Parietal lobe (tissue), 2 donors: Measurements from ENCODE around the gene NHSL1. TPM values are rescaled to one million over a fixed set of nuclear protein-coding genes. Genes with fewer than 3 reads are reported as not detected.

Experiments used
- small RNA-seq: library from RNA; depleted of rRNA; stranded (forward); fragments of <200 nt; gene quantifications from one replicate; pipeline ENCODE3, GENCODE V24; 2014; ENCODE audit warnings: low replicate concordance
- total RNA-seq: library from RNA; depleted of rRNA; stranded (reverse); fragments of >200 nt; gene quantifications from one replicate; pipeline ENCODE4 v1.2.3, GENCODE V29; 2014

The NHSL1 gene, protein sequence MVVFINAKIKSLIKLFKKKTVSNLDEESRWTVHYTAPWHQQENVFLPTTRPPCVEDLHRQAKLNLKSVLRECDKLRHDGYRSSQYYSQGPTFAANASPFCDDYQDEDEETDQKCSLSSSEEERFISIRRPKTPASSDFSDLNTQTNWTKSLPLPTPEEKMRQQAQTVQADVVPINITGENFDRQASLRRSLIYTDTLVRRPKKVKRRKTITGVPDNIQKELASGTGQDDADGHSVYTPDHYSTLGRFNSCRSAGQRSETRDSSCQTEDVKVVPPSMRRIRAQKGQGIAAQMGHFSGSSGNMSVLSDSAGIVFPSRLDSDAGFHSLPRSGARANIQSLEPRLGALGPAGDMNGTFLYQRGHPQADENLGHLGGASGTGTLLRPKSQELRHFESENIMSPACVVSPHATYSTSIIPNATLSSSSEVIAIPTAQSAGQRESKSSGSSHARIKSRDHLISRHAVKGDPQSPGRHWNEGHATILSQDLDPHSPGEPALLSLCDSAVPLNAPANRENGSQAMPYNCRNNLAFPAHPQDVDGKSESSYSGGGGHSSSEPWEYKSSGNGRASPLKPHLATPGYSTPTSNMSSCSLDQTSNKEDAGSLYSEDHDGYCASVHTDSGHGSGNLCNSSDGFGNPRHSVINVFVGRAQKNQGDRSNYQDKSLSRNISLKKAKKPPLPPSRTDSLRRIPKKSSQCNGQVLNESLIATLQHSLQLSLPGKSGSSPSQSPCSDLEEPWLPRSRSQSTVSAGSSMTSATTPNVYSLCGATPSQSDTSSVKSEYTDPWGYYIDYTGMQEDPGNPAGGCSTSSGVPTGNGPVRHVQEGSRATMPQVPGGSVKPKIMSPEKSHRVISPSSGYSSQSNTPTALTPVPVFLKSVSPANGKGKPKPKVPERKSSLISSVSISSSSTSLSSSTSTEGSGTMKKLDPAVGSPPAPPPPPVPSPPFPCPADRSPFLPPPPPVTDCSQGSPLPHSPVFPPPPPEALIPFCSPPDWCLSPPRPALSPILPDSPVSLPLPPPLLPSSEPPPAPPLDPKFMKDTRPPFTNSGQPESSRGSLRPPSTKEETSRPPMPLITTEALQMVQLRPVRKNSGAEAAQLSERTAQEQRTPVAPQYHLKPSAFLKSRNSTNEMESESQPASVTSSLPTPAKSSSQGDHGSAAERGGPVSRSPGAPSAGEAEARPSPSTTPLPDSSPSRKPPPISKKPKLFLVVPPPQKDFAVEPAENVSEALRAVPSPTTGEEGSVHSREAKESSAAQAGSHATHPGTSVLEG (N-terminal part only)
- 117 TPM for total RNA-seq

DNA sequence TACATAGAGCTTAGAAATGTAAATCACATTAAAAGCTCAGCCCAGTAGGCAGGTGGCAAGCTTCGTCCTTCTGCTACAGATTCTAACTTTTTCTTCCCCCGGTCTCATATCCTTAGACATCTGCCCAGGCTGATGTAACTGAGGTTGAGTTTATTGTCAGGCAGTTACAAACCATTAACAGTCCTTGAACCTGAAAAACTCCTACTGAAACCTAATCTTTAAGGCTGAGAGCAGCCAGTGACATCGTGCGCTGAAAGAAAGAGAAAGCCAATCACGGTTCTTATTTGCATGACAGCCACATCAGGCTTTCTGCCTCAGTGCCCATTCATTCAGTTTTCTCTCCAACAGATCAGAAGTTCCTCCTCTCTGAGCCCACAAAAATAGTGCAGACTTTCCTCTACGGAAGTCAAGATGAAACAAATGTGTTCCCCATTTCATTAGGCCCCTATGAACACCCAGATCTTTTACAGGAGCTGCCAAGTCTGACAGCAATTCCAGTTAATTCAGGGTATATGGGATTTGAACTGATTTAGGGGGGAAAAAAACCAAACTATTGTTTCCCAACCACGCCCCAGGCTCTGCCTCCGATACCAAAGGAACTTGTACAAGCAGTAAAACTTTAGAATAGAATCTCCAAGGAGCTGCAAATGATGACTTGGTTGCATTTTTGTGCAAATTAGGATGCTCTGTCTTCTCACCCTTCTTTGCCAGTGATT, at the start of gene NHSL1:
Gene NHSL1, minus strand, starts transcription at position 192 of the 716 bp plus-strand sequence. CDS start 204 bp downstream, outside the sequence.

DNA sequence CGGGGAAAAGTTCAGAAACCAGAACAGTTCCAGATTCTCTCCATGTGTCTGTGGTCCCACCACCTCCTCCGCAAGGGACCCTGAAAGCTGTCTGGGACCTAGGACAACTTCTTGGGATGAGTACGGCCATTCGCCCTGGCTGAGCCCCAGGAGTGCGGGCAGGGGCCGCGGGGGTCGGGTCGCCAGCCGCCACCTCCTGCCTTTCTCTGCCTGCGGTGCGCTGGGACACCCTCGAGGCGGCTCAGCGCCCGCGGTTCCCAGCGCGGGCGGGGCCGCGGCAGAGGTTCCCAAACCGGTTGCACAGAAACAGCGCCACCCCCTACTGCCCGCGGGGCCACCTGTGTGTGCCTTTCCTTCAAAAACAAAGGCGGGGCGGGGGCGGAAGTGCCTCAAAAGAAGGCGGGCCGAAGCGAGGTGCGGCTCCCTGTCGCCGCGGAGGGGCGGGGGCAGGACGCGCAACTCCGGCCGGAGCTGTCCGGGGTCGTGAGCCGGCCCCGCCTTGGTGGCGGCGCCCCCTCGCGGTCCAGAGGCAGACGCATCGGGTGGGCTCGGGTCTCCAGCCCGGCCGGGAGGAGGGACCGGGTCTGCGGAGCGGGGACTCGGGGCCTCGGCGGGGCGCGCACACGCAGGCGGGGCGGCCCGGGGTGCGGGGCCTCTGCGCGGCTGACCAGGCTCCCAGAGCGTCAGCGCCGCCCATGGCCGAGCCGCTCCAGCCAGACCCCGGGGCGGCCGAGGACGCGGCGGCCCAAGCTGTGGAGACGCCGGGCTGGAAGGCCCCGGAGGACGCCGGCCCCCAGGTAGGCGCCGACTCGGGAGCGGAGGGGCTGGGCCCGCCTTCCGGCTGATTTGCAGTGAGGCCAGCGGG, 95.3 kb downstream of the NHSL1 start, which contains the start of gene HEBP2:
Gene HEBP2, plus strand, starts transcription at position 423 of the 865 bp plus-strand sequence. Its CDS starts 273 bp downstream, at position 696.

DNA sequence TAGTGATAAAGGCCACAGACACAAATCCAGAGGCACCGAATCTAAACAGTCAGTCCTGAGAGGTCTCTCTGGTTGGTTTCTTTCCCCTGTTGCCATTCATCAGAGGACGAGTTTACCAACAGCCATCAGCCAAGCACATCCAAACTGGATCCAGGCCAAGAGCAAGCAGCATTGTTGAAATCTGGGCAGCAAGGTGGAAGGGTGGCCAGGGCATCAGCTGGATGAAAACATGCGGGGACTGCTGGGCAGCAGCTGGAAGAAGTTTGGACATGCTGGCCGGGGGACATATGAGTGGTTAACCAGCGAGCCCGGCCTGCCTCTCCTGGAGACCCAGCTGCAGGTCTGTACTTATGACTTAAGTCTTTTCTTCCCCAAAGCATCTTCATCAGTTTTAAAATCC, 121.5 kb downstream of the NHSL1 start, which contains the start of gene SMIM28:
Gene SMIM28, plus strand, starts transcription at position 62 of the 400 bp plus-strand sequence. Its CDS starts 168 bp downstream, at position 230.

Small RNAs within 50 kb of the gene (small RNA-seq; reads per million reads assigned to genes)
- gene AL031003.1 (not detected), gene AL391669.1 (not detected), gene MIR3145 (0.52 reads per million, percentile 46 among the genes with 10 or more reads in this experiment)

Other genes with a start within 250 kb of the NHSL1 start
- gene SMIM28, start 121.6 kb downstream of the NHSL1 start, total RNA-seq = not detected
- 7.8 TPM for gene HEBP2, start 95.3 kb downstream of the NHSL1 start, total RNA-seq